Stomach smooth muscle (tissue), 2 donors: ENCODE measurements around the gene CMTM4.
"Not testable (repeated sequence)": the region's sequence is repeated elsewhere in the genome, so short reads cannot be mapped to it uniquely, and the experiment has no call there.

Experiments
- H3K27ac ChIP-seq: one replicate; pipeline ENCODE4 v1.7.0; 2013; ENCODE audit warnings: mild to moderate bottlenecking, low read length, inconsistent platforms
- H3K27me3 ChIP-seq, 2 donors: one replicate each; pipeline ENCODE4 v1.7.0; 2013; ENCODE audit warnings: low read length in 2 of 2; ENCODE audit not compliant: insufficient read depth in 2 of 2, control insufficient read depth in 1 of 2
- H3K36me3 ChIP-seq, 2 donors: one replicate each; pipeline ENCODE4 v1.7.0; 2013; ENCODE audit warnings: low read length in 2 of 2; ENCODE audit not compliant: control insufficient read depth in 2 of 2, insufficient read depth in 2 of 2
- H3K4me1 ChIP-seq: one replicate; pipeline ENCODE4 v1.7.0; 2013; ENCODE audit warnings: low read length; ENCODE audit not compliant: control insufficient read depth, insufficient read depth
- H3K4me3 ChIP-seq, 2 donors: one replicate each; pipeline ENCODE4 v1.7.0; 2013; ENCODE audit warnings: low read length in 2 of 2
- H3K9ac ChIP-seq, 2 donors: one replicate each; pipeline ENCODE4 v1.7.0; 2013; ENCODE audit warnings: low read length in 2 of 2, mild to moderate bottlenecking in 1 of 2
- H3K9me3 ChIP-seq, 2 donors: one replicate each; pipeline ENCODE4 v1.7.0; 2013; ENCODE audit warnings: low read length in 2 of 2; ENCODE audit not compliant: control insufficient read depth in 2 of 2
- donor health status: healthy.
- donor health status: Pancreatic carcinoma.

CMTM4 gene

DNA sequence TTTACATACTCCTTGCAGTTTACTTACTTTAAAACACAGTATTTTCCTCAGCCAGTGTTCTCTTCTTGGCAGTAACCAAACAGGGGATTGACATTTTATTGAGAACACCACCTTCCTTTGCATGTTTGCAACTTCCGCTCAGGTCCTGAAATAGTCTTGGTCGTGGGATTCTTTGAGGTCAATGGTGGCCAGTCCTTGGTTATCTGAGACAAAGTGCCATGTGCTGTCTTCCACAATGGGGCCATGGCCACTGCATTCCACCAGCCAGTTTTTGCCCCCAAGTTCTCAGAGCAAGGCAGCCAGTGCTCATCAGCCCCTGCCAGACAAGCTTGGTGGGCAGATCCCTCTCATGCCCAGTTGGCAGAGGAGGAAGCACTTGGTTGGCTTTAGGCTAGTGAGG is 22.9 kb downstream of the CMTM4 start:
- H3K27me3 ChIP-seq = no peaks in the 10 kb centered on the region
- H3K27ac ChIP-seq = no peak overlapping the region
- H3K4me1 ChIP-seq = peaks cover 5% of the 10 kb centered on the region
- H3K4me3 ChIP-seq = no peak overlapping the region
- H3K9me3 ChIP-seq = no peaks in the 10 kb centered on the region
- H3K36me3 ChIP-seq = no peaks in the 10 kb centered on the region
- H3K9ac ChIP-seq = no peak overlapping the region

- H3K4me3 ChIP-seq = no peak overlapping the region
- no peaks in the 10 kb centered on the region for H3K36me3 ChIP-seq
- H3K27ac ChIP-seq = no peak overlapping the region
- H3K9me3 ChIP-seq = no peaks in the 10 kb centered on the region
- no peaks in the 10 kb centered on the region for H3K27me3 ChIP-seq
- H3K4me1 ChIP-seq = no peaks in the 10 kb centered on the region
- no peak overlapping the region for H3K9ac ChIP-seq
Observed at GRCh38 chr16:66670691-66671388, 25.7 kb downstream of the CMTM4 start.

- no peak overlapping the region for H3K27ac ChIP-seq
- H3K36me3 ChIP-seq = no peaks in the 10 kb centered on the region
- H3K4me1 ChIP-seq = no peaks in the 10 kb centered on the region
- H3K4me3 ChIP-seq = no peak overlapping the region
- H3K27me3 ChIP-seq = no peaks in the 10 kb centered on the region
- no peak overlapping the region for H3K9ac ChIP-seq
- H3K9me3 ChIP-seq = no peaks in the 10 kb centered on the region
Observed at GRCh38 chr16:66668777-66669444, 27.6 kb downstream of the CMTM4 start.

DNA sequence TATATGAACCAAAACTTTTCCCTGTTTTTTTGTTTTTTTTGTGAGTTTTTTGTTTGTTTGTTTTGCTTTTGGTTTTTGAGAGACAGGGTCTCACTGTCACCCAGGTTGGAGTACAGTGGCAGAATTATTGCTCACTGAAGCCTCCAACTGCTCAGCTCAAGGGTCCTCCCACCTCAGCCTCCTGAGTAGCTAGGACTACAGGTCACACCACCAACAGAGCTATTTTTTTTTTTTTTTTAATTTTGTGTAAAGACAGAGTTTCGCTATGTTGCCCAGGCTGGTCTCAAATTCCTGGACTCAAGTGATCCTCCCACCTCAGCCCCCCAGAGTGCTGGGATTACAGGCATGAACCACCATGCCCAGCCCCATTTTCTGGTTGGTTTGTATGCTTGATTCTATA is 28.6 kb downstream of the CMTM4 start:
- Histone ChIP-seq H3K27me3 (no peaks in the 10 kb centered on the region), H3K9ac (no peak overlapping the region), H3K4me1 (no peaks in the 10 kb centered on the region), H3K27ac (no peak overlapping the region), H3K9me3 (no peaks in the 10 kb centered on the region), H3K4me3 (no peak overlapping the region), H3K36me3 (no peaks in the 10 kb centered on the region)

GRCh38 chr16:66662445-66663194 is 33.9 kb downstream of the CMTM4 start:
- no peaks in the 10 kb centered on the region for H3K27me3 ChIP-seq
- peak overlapping the region; percentile 37 for H3K27ac ChIP-seq
- H3K9ac ChIP-seq = peak overlapping the region in 1 of 2 donors; percentile 21
- H3K36me3 ChIP-seq = no peaks in the 10 kb centered on the region
- H3K4me1 ChIP-seq = peaks cover 21% of the 10 kb centered on the region
- H3K4me3 ChIP-seq = no peak overlapping the region
- H3K9me3 ChIP-seq = no peaks in the 10 kb centered on the region

DNA sequence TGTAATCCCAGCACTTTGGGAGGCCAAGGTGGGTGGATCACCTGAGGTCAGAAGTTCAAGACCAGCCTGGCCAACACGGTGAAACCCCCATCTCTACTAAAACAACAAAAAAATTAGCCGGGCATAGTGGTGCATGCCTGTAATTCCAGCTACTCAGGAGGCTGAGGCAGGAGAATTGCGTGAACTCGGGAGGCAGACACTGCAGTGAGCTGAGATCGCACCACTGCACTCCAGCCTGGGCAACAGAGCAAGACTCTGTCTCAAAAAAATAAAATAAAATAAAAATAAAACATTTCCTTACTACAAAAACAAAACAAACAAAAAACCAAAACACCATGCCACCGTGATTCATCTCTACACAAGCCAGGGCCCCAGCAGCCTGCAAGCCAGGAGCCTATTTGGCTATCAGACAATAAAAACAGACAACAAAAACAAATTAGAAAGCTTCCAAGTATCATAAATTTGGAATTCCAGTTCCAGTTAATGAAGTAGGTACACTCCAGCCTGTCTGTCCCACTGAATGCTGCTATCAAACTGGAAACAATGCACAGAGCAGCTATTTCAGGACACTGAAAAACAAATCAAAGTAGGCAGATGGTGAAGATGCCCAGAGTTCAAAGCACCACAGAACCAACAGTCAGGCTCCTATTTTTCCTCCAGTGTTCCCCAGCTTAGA is 34.7 kb downstream of the CMTM4 start:
- H3K4me3 ChIP-seq, H3K36me3 ChIP-seq, H3K9me3 ChIP-seq, H3K27me3 ChIP-seq: not testable (repeated sequence)
- Histone ChIP-seq H3K27ac (peak overlapping the region; percentile 58), H3K9ac (peak overlapping the region in 1 of 2 donors; percentile 21), H3K4me1 (peaks cover 21% of the 10 kb centered on the region)

DNA sequence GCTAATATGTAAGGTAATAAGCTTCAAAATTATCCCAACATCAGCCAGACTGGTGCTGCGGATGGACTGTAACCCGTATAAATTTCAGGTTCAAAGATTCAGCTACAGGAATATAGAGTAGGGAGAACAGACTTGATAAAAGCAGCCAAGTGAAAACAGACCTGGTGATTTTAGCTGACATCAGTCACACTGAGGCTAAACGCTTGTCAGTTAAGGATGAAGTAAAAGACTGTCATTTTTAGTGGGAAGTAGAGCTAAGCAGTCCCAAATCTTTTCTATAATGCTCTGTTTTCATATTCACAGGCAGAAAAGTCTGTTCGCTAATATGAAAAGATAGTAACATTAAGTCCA is 35.4 kb downstream of the CMTM4 start:
- no peaks in the 10 kb centered on the region for H3K9me3 ChIP-seq
- H3K27me3 ChIP-seq = no peaks in the 10 kb centered on the region
- no peaks in the 10 kb centered on the region for H3K36me3 ChIP-seq
- peak overlapping the region; percentile 40 for H3K4me3 ChIP-seq
- peak overlapping the region; percentile 44 to 55 for H3K9ac ChIP-seq
- peak overlapping the region; percentile 58 for H3K27ac ChIP-seq
- H3K4me1 ChIP-seq = peaks cover 21% of the 10 kb centered on the region

DNA sequence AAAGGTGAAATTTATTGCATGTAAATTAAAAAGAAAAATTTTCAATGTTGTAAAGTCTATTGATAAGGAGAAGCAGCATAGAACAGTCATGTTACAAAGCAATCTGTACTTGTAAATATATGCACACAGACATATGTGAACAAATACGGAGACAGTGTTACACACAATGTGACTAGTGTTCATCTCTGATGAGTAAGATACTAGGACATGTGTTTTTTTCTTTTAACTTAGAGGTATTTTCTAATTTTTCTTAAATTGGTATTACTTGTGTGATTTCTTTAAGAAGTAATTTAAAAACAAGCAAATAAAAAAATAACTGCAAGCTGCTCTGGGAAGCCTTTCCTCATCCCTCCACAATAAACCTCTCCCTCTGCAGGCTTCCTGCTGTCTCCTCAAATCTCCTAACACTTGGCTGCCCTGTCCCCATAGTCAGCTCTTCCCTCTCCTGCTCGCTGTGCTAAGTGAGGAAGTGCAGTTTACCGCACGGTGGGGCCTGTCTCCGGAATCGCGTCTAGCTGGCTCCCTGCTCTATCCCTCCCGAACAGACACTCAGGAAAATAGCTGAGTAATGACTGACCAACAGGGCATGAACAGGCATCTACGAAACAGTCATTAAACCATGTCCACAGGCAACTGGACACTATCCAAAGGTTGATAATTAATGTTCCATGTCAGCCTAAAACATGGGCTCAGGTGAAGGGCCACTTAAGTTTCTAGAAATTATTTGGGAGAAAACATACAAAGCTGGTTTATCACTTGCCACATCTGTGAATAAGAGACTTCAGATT is 35.9 kb downstream of the CMTM4 start:
- H3K9ac ChIP-seq = peak overlapping the region; percentile 44 to 55
- no peaks in the 10 kb centered on the region for H3K36me3 ChIP-seq
- H3K9me3 ChIP-seq = no peaks in the 10 kb centered on the region
- peak overlapping the region; percentile 40 for H3K4me3 ChIP-seq
- H3K4me1 ChIP-seq = peaks cover 21% of the 10 kb centered on the region
- H3K27ac ChIP-seq = peak overlapping the region; percentile 58
- H3K27me3 ChIP-seq = no peaks in the 10 kb centered on the region

GRCh38 chr16:66658860-66659190 is 37.7 kb downstream of the CMTM4 start:
- Histone ChIP-seq H3K27me3 (no peaks in the 10 kb centered on the region), H3K36me3 (no peaks in the 10 kb centered on the region), H3K9ac (no peak overlapping the region), H3K9me3 (no peaks in the 10 kb centered on the region), H3K27ac (no peak overlapping the region), H3K4me1 (peaks cover 21% of the 10 kb centered on the region), H3K4me3 (no peak overlapping the region)

- no peak overlapping the region for H3K9ac ChIP-seq
- H3K4me1 ChIP-seq = peaks cover 21% of the 10 kb centered on the region
- no peak overlapping the region for H3K27ac ChIP-seq
- H3K27me3 ChIP-seq = no peaks in the 10 kb centered on the region
- no peak overlapping the region for H3K4me3 ChIP-seq
- no peaks in the 10 kb centered on the region for H3K36me3 ChIP-seq
- H3K9me3 ChIP-seq = no peaks in the 10 kb centered on the region
Observed at GRCh38 chr16:66658143-66658859, 38.2 kb downstream of the CMTM4 start.
